ENCODE measurements around the gene SAC3D1. TPM values are rescaled to one million over a fixed set of nuclear protein-coding genes. Genes with fewer than 3 reads are reported as not detected.

SAC3D1 gene
- total and polyA plus RNA-seq, 2 of the 8 experiments (the other 6 are each of a cell fraction or from before 2014, with no cell fraction given), result 19.4 to 25.8 TPM

DNA sequence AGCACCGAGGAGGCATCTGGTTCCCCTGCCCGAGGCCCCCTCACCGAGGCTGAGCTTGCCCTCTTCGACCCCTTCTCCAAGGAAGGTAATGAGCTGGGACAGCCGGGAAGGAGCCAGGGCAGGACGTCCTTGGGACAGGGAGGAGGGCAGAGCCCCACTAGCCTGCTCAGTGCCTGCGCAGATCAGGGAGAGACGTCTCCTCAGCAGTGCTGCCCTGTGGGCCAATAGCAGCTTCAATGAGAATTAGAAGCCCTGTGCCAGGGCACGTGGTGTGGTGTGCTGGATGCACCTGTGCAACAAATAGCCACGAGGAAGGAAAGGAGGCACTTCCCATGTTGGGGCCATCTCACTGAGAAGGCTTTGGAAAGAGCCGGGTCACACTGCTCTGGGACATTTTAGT is 5.4 kb upstream of the SAC3D1 start:
- Histone ChIP-seq H3K79me1 (ENCODE audit: low read depth, low read length) (no peaks in the 10 kb centered on the region), H3K4ac (replicated peaks; ENCODE audit: insufficient read length, low read depth, low read length) (no peak overlapping the region), H4K91ac (replicated peaks; ENCODE audit: insufficient read length, low read length) (no peak overlapping the region), H3K14ac (ENCODE audit: insufficient read length) (no peak overlapping the region), H4K5ac (ENCODE audit: insufficient read length, low read depth, low read length) (no peak overlapping the region), H3K18ac (ENCODE audit: extremely low read depth, low read length) (no peak overlapping the region), H2BK5ac (ENCODE audit: low read depth, low read length) (no peak overlapping the region), H2AFZ (ENCODE audit: low read length) (no peak overlapping the region), H4K20me1 (replicated peaks in 1 of 2; ENCODE audit: control insufficient read depth in 1 of 2, insufficient read depth in 2 of 2, low read length in 2 of 2) (no peaks in the 10 kb centered on the region), H3K4me1 (replicated peaks in 1 of 4; ENCODE audit: control insufficient read depth in 3 of 4, insufficient read depth in 4 of 4, low read length in 3 of 4) (no peaks in the 10 kb centered on the region), H4K8ac (ENCODE audit: extremely low read depth, insufficient read depth, low read length) (no peak overlapping the region), H2AK5ac (ENCODE audit: low read depth, low read length) (no peak overlapping the region), H3K23me2 (ENCODE audit: low read depth, low read length) (no peaks in the 10 kb centered on the region), H3K4me3 (ENCODE audit: extremely low read depth in 1 of 4, insufficient read depth in 2 of 4, low read depth in 3 of 4, low read length in 4 of 4) (no peak overlapping the region), H3K4me2 (ENCODE audit: insufficient read depth in 1 of 2, low read depth in 2 of 2, low read length in 2 of 2) (no peak overlapping the region), H3K27ac (ENCODE audit: low read depth, low read length) (no peak overlapping the region), H2BK12ac (ENCODE audit: low read depth, low read length) (no peak overlapping the region), H3K9me3 (ENCODE audit: insufficient read depth in 2 of 2, low read depth in 1 of 2, low read length in 1 of 2) (no peaks in the 10 kb centered on the region), H2BK20ac (ENCODE audit: low read length) (no peak overlapping the region), H2BK120ac (replicated peaks; ENCODE audit: low read depth, low read length) (no peak overlapping the region), H3K36me3 (ENCODE audit: control insufficient read depth in 2 of 4, insufficient read depth in 4 of 4, low read length in 3 of 4) (no peaks in the 10 kb centered on the region; a peak in 2 of 8 replicates), H3K9ac (replicated peaks in 1 of 4; ENCODE audit: extremely low read depth in 1 of 4, low read depth in 3 of 4, low read length in 3 of 4) (no peak overlapping the region), H3K23ac (ENCODE audit: insufficient read length) (no peak overlapping the region), H3K79me2 (ENCODE audit: control insufficient read depth in 1 of 2, insufficient read depth in 2 of 2, low read length in 2 of 2) (no peaks in the 10 kb centered on the region), H2BK15ac (ENCODE audit: low read length) (no peak overlapping the region), H3K27me3 (replicated peaks in 1 of 4; ENCODE audit: control insufficient read depth in 3 of 4, extremely low read depth in 1 of 4, insufficient read depth in 3 of 4, low read length in 3 of 4) (no peaks in the 10 kb centered on the region), H3K56ac (replicated peaks; ENCODE audit: insufficient read length, low read depth, low read length) (no peak overlapping the region)
- no peak for FAIRE-seq
- POLR2A ChIA-PET (ENCODE audit: partially characterized antibody), result interaction anchor here (0.7 to 1.5 kb wide), 4 partner anchors 11 to 77 kb away, joined by 3 to 5 read pairs (median 3); no protein-coding TSS in a partner anchor
- TF ChIP-seq CREB1 (IDR thresholded peaks at IDR 0.05) (no peak), TCF12 (IDR thresholded peaks at IDR 0.05; ENCODE audit: low read depth, low read length) (no peak), SP1 (IDR thresholded peaks at IDR 0.05; ENCODE audit: low read depth, low read length) (no peak), EP300 (IDR thresholded peaks at IDR 0.05; ENCODE audit: borderline replicate concordance in 1 of 2, low read depth in 2 of 2, low read length in 2 of 2) (no peak), ATF2 (IDR thresholded peaks at IDR 0.05; ENCODE audit: low read length) (no peak), RFX5 (IDR thresholded peaks at IDR 0.05; ENCODE audit: borderline replicate concordance, low read depth, low read length) (no peak), TAF1 (IDR thresholded peaks at IDR 0.05; ENCODE audit: low read depth, low read length) (no peak), RBBP5 (IDR thresholded peaks at IDR 0.05; ENCODE audit: borderline replicate concordance, low read depth, low read length) (no peak)
- no peak for DNase-seq (ENCODE audit: low read depth in 1 of 2, low spot score in 2 of 2)
- CTCF ChIA-PET (ENCODE audit: partially characterized antibody), result no interaction called here
- WGBS, 2 experiments (ENCODE audit: extremely low coverage in 1 of 2, insufficient coverage in 1 of 2, insufficient read length in 1 of 2, insufficient replicate concordance in 2 of 2, low coverage in 1 of 2, low lambda C conversion rate in 2 of 2, missing lambda C conversion rate in 1 of 2), result 80% methylated on average over 11 of the region's 11 CpGs; no CpG with 5 or more reads in 1 of the 2 experiments
